ENCODE results near the gene PROX2. TPM values are rescaled to one million over a fixed set of nuclear protein-coding genes. Genes with fewer than 3 reads are reported as not detected.

Gene PROX2, protein sequence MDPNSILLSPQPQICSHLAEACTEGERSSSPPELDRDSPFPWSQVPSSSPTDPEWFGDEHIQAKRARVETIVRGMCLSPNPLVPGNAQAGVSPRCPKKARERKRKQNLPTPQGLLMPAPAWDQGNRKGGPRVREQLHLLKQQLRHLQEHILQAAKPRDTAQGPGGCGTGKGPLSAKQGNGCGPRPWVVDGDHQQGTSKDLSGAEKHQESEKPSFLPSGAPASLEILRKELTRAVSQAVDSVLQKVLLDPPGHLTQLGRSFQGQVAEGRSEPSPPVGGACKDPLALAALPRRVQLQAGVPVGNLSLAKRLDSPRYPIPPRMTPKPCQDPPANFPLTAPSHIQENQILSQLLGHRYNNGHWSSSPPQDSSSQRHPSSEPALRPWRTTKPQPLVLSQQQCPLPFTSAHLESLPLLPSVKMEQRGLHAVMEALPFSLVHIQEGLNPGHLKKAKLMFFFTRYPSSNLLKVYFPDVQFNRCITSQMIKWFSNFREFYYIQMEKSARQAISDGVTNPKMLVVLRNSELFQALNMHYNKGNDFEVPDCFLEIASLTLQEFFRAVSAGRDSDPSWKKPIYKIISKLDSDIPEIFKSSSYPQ
- not detected for total RNA-seq

DNA sequence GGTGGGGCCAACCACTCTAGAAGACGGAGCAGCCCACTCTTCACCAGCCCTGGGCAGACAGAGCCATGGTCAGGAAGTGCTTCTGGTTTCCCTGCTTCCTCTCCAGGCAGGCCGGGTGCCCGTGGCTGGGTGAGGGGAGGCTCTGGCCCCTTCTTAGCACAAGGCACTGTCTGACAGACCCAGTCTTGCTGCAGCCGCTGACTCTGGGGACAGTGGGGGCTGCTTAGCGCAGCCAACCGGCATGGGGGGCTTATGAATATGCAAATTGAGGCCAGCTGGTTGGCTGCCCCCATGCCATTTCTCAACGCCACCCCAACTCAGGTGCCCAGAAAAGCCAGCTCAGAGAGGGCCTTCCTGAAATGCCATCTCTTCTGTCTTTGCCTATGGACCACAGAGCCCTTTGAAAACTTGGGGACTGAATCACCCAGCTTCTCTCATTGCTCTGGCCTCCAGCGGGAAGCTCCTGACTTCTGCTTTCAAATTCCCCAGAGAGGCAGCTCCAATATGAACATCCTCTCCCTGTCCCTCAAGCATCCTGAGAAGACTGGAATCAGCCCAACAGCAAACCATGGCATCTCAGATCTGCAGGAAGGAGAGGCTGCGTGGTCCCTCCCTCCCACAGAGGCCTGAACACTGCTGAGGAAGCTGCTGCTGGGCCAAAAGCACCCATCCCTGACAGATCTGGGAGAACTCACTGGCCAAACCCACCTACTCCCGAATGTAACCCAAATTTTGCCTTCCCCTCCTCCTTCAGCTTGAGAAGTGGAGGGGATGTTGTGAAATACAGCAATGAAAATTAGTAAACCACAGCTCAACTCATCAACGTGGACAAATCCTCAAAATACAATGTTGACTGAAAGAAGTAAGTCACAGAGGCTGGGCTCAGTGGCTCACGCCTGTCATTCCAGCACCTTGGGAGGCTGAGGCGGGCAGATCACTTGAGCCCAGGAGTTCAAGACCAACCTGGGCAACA lies at the start of gene PROX2:
PROX2 (minus strand) TSS at position 205 of the 973 bp plus-strand sequence. CDS start 12,311 bp downstream, outside the sequence.
- DNase-seq: no peak

DNA sequence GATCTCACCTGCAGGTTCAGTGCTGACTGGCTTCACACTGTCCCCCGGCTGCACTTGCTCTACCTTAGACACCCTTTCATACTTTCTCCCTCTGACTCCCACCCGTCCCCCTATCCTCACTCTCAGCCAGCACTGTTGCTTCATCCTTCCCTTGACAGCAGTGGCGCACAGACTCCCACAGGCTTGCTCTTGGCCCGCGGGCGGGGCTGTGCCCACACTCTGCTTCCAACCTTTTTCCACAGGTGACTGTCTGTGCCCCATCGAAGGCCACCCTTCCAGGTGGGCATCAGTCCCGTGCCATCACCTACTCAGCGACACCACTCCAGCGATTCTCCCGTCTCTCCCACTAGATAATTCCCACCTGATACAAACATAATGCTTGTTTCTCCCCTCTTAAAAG lies 48.1 kb upstream of the PROX2 start:
- no peak for DNase-seq

DNA sequence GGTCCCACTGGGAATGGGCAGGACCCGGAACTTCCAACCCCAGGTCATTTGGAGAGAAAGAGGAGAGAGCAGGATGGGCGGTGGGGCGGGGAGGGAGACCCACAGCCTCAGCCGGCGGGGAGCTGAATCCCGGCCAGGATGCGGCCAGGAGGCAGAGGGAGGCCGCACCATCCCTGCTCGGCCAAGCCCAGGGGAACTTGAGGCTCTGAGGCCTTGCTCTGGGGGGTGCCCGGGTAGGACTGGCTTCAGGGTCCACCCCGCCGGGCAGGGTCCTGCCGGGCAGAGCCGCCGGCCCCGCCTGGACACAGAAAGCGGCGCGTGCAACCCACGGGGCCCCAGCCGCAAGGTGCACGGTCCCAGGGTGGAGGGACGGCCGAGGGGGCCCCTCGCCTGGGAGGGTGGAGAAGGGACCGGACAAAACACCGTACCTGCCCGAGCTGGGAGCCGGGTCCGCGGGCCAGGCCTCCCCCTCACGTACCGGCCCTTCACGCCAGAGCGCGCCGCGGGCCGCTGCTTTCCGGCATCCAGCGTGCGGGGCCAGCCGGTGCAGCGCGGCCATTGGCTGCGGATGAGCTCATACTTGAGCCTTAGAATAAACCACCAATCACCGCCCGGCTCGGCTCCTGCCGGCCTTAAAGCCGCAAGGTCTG lies 46.9 kb upstream of the PROX2 start, which contains the start of gene RPS6KL1:
RPS6KL1 (minus strand) TSS at position 509 of the 650 bp plus-strand sequence. CDS start 1,719 bp downstream, outside the sequence.
- DNase-seq: peak; percentile 65

DNA sequence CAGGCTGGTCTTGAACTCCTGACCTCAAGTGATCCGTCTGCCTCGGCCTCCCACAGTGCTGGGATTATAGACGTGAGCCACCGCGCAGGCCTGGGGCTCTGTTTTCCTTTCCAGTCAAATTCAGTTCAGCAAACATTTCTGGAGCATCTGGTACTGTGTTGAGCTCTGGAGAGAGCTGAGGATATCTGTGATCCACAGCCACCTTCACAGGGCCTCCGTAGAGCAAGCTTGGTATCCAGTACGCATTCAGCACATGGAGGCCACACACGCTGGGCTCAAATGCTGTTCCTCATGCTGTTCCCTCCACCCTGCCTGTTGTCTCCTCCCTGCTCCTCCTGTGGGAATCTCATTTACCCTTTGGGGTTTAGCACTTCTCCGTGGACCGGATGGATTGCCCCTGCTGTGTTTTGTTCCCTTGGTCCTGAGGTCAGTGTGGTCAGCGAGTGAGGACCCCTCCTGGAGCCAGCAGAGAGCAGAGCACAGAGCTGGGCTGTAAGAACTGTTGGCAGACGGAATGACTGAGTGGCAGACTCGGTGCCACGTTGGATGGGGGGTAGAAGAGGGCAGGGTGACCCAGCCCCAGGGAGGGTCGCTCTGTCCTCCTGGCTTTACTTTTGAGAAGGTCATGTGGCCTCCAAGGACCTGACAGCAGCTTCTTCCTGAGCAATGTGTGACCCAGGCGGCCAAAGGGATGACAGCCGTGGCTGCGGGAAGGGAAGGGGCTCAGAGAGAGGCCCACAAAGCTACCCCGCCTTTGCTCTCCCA lies 46.2 kb upstream of the PROX2 start:
- no peak for DNase-seq

DNA sequence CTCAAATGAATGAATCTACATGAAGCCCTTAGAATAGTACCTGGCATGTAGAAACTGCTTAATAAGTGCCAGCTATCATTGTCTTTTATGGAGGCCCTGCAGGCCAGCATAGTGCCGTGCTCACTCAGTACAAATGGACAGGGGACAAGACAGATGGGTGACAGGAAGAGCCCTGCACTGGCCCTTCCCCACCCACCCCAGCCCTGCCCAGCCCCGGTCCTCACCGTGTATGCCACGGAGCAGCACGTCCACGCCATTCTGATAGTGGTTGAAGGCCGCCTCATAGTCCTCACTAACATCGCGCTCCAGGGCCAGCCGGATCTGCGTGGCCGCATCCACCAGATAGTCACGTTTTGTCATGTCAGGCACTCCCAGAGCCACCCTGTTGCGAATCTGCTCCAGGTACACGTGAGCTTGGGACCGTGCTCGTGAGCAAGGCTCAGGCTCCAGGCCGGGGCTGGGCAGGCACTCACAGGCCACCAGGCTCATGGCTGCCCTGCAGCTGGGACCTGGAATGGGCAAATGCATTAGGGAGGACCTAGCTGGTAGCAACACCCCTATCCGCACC lies 45.2 kb upstream of the PROX2 start:
- DNase-seq: no peak

DNA sequence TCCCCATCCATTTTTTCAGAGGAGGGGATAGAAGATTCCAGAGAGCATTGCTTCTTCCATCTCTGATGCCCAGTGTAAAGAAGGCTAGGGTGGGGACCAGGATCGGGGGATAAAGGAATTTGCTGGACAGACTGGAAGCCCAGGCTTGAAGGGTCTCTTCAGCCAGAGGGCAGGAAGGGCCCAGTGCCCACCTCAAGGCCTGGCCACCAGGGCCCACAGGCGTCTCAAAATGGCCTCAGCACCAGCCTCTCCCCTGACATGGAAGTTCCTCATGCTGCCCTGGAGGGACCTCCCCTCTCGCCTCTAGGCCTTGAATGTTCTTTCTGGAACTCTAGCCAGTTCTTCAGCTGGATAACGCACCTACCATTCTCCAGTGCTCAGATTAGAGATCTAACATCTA lies 44.3 kb upstream of the PROX2 start:
- DNase-seq: no peak

DNA sequence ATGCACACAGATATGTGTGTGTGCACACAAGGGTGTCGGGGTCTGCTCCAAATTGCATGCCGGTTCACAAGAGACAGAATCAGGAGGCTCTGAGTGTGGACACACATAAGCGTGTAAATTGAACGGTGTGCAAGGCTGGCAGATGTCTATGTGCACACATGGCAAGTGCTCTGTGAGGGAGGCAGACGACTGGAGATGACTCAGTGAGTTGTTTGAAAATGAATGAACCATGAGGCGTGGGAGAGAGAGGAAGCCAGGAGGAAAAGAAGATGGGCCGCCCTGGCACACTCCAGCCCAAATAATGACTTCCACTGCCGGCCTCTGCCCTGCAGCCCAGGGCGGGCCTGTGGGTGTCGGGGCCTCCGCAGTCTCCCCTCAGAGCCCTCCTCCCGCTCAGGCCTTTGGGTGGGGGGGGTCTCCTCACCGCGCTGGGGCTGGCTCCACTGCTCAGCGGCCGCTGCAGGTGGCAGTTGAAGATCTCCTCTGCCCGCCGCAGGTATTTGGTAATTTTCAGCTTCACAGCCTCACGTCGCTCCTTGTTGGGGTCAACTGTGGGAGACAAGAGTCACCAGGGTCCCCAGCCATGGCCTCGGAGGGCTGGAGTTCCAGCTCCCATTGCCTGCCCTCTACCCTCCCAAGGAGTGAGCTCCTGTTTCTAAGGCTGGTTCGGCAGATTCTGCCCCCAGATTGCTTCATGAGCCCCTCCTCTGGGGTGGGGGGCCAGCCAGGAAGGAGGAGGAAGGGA lies 43.6 kb upstream of the PROX2 start:
- DNase-seq: no peak

DNA sequence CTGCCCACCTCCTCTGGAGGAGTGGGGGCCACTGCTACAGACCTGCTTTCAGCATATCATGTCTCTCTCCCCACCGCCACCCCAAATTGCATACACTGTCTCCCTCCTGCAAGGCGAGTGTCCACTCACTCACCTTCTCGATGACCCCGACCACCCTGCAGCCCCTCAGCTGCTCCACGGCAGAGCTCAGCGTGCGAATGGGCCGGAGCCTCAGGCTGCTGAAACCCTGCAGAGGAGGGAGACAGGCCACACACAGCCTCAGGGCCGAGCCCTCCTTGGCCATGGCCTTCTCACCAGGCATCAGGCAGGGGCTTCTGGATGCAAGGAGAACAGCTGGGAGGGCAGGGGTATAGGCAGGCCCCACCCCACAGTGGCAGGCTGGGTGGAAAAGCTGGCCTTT lies 42.4 kb upstream of the PROX2 start:
- DNase-seq: no peak

DNA sequence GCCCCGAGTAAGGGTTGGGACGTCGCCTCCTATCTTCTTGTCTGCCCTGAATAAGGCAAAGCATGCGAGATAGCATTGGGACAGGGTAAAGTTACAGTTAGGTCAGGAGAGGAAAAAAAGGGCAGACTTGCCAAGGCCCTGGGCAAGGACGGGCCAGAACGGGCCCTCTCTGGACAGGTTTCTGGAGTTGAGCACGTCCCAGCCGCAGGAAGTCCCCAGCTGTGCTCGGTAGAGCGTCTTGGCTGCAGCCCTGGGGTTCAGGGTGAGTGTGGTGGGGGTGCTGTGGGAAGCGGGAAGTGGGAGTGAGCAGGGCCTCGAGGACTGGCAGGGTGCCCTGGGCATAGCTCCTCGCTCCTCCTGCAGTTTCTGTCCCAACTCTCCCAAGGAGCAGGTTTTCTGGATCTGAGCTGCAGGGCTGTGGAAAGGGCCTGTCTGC lies 41.7 kb upstream of the PROX2 start:
- no peak for DNase-seq

DNA sequence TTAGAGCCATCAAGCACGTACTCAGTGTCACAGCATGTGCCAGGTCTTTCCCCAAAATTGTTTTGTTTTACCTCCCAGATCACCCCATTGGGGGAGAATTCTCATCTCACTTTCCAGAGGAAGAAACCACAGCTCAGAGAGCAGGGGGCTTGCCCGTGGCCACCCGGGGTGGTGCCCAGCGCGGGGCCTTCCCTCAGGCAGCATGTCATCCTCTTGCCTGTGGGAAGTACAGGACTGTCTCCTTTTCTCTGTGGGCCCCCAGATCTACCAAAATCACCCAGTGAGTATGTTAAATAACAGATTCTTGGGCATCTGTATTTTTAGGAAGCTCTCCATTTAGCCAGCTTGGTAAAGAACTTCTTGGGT lies 41.2 kb upstream of the PROX2 start:
- no peak for DNase-seq

DNA sequence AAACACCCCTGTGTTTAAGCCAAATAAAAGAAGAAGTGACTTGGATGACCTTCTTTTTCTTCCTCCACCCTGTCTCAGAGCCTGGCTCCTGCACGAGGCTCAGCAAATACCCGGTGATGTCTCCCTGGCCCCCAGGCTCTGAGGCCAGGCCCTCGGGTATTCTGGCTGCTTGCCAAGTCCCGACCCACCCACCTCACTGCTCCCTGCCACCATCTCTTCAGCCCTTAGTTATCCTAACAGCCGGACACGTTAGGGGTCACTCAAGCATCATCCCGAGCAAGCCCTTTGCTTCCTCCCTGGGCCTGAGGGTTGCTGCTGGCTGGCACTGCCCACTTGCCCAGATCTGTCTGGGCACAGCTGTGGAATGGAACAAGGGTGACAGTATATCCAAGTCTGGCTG lies 39.9 kb upstream of the PROX2 start:
- no peak for DNase-seq

DNA sequence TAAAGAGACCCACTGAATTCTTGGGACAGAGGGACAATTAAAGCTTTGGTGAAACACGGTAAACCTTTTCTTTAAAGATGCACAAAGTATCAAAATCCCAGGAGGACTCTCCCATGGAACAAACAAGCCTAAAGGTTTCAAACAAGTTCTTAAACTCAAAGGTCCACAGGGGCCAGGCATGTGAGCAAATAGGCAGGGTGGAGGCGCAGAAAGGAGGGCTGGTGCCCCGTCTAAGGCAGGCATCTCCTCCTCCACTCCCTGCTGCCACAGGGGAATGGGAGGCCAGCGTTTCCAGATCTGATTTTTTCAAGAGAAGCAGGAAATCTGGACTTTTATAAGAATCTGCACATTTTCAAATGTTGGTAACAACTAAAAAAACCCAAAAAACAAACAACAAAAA lies 39.5 kb upstream of the PROX2 start:
- DNase-seq: no peak

DNA sequence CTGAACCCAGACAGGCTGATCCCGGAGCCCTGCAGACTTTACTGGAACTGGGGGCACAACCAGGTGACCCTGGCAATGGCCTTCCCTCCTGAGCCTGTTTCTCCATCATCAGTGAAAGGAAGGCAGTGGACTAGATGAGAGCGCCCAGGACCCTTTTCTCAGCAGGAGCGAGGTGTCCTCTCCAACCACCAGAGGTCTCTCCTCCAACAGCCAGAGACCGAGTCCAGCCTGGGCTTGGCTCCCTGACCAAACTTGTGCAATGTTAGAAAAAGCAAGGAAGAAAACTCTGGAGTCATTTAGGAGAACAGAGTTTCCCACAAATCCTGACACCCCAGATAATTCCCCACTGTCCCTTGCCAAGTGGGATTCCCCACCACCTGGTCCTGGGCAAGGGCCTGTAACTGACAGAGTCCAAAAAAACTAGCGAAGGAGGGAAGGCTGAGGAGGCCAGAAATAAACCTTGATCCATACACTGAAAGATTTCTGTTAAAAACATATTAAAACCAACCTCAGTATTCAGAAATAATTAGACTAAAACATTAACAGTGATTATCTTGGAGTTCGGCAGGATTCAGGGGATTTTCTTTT lies 38.1 kb upstream of the PROX2 start:
- DNase-seq: no peak

DNA sequence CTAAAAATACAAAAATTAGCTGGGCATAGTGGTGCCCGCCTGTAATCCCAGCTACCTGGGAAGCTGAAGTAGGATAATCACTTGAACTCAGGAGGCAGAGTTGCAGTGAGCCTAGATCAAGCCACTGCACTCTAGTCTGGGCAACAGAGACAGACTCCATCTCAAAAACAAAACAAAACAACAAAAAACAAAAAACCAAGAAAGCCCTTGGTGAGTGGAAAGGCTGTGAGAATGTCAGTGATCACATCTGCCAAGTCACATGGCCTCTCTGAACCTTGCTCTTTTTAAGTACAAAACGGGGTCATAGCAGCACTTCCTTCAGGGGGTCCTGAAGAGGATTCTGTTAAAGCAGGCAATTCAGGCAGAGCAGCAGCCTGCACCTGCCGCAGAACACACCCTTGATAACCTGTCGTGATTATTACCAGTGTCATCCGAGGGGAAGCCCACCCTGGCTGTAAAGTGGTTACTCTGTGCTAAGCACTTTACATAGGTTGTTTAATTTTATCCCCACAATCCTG lies 37.5 kb upstream of the PROX2 start:
- no peak for DNase-seq

DNA sequence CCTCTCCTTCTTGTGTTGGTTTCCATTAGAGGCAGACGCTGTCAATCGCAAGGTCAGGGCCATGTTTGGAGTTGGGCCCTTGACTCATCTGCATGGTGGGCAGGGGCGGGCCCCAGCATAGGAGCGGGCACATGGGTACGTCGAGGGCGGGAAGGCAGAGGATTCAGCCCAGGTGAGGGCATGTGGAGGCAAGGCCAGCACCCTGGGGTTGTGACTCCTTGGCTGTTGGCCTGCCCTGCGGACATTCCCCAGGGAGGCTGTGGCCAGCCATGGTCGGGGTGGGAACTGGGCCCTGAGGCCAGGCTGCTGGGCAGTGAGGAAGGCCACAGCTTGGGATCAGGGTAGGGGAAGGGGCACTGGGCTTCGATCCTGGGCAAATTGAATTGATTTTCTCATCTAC lies 36.9 kb upstream of the PROX2 start:
- no peak for DNase-seq

DNA sequence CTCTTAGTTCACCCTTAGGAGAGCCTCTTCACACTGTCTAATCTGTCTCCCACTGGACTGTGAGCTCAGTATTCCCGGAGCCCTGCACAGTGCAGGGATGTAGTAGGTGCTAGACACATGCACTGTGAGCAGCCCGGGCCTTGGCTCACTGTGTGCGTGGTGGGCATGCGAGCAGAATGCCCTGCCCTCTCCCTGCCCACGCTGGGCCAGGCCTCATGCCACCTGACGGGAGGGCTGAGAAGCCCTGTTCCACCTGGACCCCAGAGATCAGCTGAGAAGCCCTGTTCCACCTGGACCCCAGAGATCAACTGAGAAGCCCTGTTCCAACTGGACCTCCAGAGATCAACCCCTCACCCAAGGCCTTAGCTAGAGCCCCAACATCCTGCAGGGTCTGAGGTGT lies 36.2 kb upstream of the PROX2 start:
- DNase-seq: no peak

DNA sequence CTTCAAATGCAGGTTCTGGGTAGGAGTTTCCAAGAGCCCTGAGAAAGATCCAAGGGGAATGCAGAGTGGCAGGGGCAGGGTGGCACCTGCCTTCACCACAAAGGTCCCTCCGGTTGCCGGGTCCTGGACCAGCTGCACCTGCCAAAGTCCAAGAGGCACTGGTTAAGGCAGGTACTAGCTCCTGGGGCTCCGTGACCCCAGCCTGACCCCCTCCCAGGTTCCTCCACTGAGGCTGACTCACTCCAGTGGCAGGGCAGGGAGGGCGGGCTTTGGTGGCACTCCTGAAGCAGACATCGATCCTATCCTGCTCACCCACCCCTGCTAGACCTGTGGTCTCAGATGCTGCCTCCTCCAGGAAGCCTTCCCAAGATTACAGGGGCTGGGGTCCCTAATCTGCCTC lies 35.8 kb upstream of the PROX2 start:
- no peak for DNase-seq

DNA sequence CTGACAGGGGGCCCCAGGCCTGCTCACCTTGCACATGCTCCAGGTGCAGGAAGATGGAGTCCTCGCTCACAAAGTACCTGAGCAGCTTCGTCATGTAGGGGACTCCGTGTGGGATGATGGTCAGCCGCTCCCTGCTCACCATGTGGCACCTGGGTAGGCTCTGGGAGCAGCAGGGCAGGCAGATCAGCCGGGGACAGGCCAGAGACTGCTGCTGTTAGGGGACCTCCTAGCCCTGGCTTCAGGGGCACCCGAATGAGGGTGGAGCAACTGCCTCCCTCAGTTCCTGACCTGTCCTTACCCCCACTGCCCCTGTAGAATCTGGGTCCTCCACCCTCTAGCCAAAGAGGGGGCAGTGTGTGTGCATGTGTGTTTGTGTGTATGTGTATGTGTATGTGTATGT lies 35.3 kb upstream of the PROX2 start:
- no peak for DNase-seq

DNA sequence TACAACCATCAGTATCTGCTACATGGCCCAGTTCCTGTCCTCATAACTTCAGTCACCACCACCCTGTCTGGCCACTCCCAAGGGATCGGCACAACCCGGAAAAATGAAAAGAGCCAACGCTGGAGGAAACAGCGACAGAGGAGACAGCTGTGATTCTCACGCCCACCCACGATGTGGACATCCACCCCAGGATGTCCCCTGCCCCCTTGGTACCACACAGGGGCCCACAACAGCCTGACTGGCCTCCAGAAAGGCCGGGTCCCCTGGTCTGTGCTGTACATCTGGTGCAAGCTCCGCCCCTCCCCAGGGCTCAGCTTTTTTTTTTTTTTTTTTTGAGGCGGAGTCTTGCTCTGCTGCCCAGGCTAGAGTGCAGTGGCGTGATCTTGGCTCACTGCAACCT lies 34.6 kb upstream of the PROX2 start:
- no peak for DNase-seq

DNA sequence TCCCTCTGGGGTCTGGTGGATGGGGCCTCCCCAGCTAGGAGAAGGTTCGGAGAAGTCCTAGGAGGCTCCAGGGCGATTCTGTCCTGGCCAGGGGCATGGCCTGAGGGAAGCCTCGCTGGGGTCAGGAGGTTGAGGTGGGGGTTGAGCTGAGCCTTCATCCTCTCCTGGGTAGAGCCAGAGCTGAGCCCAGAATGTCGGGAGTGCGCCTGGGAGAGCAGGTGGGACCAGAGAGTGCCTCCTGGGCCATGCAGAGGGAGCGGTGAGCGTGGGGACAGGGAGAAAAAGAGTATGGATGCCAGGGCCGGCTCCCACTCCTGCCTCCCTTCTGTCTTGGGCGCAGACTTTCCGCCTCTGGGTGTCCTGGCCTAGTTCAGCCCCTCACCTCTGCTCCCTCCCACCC lies 34.0 kb upstream of the PROX2 start:
- DNase-seq: no peak
